Choroid plexus epithelial cell (primary cell): ENCODE results near the gene ZNF638.
"Not testable (repeated sequence)": the region's sequence is repeated elsewhere in the genome, so short reads cannot be mapped to it uniquely, and the experiment has no call there.

ENCODE experiments used
- DNase-seq: peaks from one replicate; pipeline ENCODE4 v3.0.0-alpha.2; 2010; ENCODE audit warnings: low read depth
- H3K4me3 ChIP-seq: 2 replicates; pipeline ENCODE4 v1.5.1; 2011; ENCODE audit warnings: low read depth, mild to moderate bottlenecking, control low read depth, low read length, moderate library complexity
- CTCF ChIP-seq: conservative IDR thresholded peaks from 2 replicates; pipeline ENCODE4 v1.5.1; 2011; ENCODE audit warnings: low read depth, mild to moderate bottlenecking, control low read depth, inconsistent platforms, low read length, moderate library complexity

The ZNF638 gene

GRCh38 chr2:71389384-71390072, 57.9 kb downstream of the ZNF638 start:
- H3K4me3 ChIP-seq: no peak overlapping the region
- TF ChIP-seq CTCF: no peak
- DNase-seq: no peak

- no peak for TF ChIP-seq CTCF
- DNase-seq: no peak
- no peak overlapping the region for H3K4me3 ChIP-seq
Measured at GRCh38 chr2:71393216-71393615, 61.6 kb downstream of the ZNF638 start.

GRCh38 chr2:71395471-71395870, 63.9 kb downstream of the ZNF638 start:
- DNase-seq: no peak
- no peak for TF ChIP-seq CTCF
- no peak overlapping the region for H3K4me3 ChIP-seq

- no peak for TF ChIP-seq CTCF
- no peak for DNase-seq
- no peak overlapping the region for H3K4me3 ChIP-seq
Measured at GRCh38 chr2:71402427-71402826, 70.8 kb downstream of the ZNF638 start.

- DNase-seq: no peak
- no peak for TF ChIP-seq CTCF
- H3K4me3 ChIP-seq: no peak overlapping the region
Measured at GRCh38 chr2:71409611-71410010, 78.0 kb downstream of the ZNF638 start.

- H3K4me3 ChIP-seq: no peak overlapping the region
- DNase-seq: no peak
- TF ChIP-seq CTCF: no peak
Measured at GRCh38 chr2:71410696-71411095, 79.1 kb downstream of the ZNF638 start.

- not testable (repeated sequence) for DNase-seq, H3K4me3 ChIP-seq
Measured at GRCh38 chr2:71416866-71417265, 85.3 kb downstream of the ZNF638 start.
